Activated CD4-positive, alpha-beta T cell treated with anti-CD3 and anti-CD28 coated beads, Interleukin-10, Interleukin-2, amounts not matched to agents 100 ng/mL and 50 ng/mL, durations not matched to agents 16 hours and 8 hours (primary cell): ENCODE results near the gene CYP1A2.
"Not testable (repeated sequence)": the region's sequence is repeated elsewhere in the genome, so short reads cannot be mapped to it uniquely, and the experiment has no call there.

ENCODE experiments used
- DNase-seq: peaks from one replicate; pipeline ENCODE4 v3.0.0-alpha.2; 2020

The CYP1A2 gene

GRCh38 chr15:74748322-74748946 lies at the start of gene CYP1A2:
Gene CYP1A2 (plus strand): TSS chr15:74748845. CDS start chr15:74749739, 894 bp downstream.
- no peak for DNase-seq

GRCh38 chr15:74709011-74709410 lies 39.6 kb upstream of the CYP1A2 start:
- no peak for DNase-seq

GRCh38 chr15:74709892-74710291 lies 38.8 kb upstream of the CYP1A2 start:
- DNase-seq, result no peak

DNA sequence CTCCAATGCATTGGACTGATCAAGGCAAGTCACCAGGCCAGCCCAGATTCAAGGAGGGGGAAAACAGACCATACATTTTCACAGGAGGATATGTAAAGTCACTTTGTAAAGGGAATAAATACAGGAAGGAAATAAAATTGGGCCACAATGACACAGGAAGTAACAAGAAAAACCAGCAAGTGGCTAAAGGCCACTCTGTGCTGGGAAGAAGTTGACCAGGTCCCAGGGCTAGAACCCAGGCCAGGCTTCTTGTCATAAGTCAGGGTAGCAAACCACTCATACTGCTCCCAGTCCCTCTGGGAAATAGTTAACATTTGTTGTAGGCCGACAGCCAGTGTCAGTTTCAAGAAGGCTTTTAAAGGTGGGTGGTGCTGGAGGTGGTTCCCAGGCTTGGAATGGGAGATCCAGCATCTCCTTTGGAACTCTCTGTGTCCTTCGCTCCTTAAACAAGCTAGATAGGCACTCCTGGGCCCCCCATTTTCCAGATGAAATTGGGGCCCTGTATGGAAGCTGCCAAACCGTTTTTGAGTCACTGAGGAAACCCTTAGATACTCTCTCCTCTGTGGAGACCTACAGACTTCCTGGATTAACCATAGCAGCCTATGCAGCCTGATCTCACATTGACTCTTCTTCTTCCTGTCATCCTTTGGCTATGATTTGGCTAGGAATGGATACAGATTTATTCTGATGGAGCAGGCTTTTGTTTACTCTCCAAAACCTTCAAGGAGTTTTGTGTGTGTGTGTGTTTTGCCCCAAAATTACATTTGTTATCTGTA lies 38.1 kb upstream of the CYP1A2 start:
- DNase-seq, result no peak

- no peak for DNase-seq
Measured at GRCh38 chr15:74712311-74712710, 36.3 kb upstream of the CYP1A2 start.

DNA sequence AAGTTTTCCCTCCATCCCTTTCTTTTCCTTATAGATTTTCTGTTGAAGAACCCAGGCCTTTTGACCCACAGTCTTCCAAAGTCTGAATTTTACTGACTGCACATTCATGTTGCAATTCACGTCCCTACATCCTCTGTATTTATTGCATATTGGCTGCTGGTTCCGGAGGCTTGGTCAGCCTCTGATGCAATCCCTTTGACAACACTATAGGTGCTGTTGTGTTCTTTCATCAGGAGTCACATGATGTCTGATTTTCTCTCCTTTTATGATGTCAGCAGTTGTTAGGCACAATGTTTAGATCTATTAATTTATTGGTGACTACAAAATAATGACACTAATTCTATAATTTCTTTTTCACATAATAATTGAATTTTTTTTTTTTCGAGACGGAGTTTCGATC lies 32.0 kb upstream of the CYP1A2 start:
- no peak for DNase-seq

- DNase-seq, result no peak
Measured at GRCh38 chr15:74722591-74722990, 26.1 kb upstream of the CYP1A2 start.

GRCh38 chr15:74723187-74723586 lies 25.5 kb upstream of the CYP1A2 start:
- no peak for DNase-seq

DNA sequence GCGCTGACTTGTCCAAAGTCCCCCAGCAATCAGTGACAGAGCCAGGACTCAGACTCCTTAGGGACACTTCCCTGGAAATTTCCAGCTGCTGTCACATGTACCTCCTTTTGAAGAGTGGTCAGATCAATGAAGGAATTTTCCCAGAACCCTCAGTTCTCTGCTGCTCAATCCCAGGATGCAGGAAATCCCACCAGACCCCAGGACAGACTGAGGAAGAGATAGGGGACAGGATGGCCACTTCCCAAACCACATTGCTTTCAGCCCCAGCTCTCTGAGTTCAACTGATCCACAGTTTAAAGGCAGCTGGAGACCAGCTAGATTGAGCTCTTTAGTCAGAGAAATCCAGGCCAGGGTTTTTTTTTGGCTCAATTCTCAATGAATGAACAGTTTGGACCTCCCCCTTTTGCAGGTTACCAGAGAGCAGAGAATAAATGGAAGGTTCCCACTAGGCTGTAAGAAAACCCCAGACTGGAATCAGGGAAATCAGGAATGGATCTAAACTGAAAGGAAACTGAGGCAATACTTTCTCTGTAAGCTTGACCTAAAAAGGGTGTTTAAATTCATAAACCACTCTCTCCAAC lies 24.8 kb upstream of the CYP1A2 start:
- DNase-seq, result peak; percentile 27

DNA sequence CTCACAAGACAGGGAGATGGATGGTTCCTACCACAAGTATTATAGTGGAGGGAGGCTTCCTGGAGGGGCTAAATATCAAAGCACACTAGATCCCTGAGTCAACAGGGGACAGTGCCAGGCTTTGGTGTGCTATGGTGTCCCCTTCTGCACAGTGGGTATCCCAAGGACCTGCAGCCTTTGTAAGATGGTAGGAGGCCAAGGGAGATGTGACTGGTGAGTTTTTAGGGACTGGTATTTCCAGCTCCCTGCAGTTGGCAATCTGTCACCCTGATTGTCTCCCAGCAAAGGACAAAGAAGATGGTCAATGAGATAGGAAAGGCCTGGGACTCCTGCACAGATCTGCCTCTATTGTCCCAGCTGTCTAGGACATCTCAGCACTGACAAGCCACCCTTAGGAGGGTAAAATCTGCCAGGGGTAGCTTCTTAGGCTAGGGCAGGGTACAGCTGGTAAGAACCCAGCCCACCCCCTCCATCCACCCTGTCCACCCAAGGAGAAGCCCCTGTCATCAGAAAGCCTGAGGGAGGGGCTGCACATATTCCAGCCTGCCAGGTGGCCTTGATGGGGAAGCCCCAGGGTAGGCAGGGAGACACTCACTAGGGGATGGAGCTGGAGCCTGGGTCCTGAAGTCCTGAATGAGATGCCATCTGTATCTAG lies 23.9 kb upstream of the CYP1A2 start:
- DNase-seq, result no peak

DNA sequence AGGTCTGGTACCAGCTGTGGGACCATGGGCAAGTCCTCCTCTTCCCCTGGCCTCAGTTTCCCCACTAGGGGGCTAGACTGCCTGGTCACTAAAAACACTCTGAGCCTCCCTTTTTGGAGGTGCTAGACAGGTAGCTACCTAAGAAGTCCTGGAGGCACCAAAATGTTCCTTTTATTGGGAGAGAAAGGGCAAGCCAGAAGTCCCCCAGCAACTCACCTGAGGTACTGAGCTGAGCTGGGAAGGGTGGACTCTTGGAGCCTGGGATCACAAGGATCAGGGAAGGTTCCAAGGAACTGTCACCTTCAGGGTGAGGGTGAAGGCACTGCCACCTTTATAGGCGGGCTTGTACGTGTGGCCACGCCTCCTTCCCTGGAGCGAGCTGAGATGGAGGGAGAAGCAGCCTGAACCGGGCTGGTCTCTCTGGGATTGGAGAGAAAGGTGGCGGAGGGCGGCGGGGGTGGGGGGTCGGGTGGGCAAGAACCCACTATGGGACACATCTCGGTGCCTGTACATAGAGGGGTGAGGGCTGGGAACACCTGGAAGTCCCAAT lies 23.3 kb upstream of the CYP1A2 start, which contains the start of gene CYP1A1:
Gene CYP1A1 (minus strand): TSS at position 304 of the 550 bp plus-strand sequence. CDS start 2,431 bp downstream, outside the sequence.
- peak; percentile 31 for DNase-seq

DNA sequence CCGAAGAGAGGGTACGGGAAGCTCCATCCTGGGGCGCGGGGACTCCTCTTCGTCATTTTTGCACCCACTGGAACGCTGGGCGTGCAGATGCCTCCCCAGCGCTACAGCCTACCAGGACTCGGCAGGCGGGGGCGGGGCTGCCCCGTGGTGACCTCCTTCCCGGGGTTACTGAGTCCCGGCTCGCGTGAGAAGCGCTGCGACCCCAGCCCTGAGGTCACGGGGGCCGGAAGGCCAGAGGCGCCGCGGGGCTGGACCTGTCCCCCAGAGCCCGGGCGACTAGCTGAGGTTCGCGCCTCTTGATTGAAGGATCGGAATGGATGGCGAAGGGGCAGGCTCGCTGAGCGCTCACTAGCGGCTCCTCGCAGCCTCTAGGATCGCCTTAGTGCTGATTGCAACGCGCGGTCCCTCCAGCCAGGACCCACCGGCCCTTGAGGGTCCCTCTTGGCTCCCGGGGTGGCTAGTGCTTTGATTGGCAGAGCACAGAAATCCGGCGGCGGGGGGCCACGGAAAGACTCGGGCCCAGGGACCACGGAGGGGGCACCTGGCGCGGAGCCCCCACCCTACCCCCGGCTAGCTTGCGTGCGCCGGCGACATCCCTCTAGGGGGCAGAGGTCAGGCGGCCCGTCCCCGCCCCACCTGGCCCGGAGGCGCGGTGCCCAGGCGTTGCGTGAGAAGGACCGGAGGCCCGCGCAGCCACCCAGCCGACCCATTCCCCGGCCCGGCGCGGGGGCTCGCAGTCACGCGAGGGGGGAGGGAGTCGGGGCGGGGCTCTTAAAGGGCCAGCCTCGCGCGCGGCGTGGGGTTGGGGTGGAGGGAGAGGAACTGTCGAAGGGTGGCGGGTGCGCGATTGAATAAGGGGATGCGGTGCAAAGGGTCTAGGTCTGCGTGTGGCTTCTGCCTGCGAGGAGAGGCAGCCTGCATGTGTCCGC lies 22.5 kb upstream of the CYP1A2 start:
- DNase-seq, result peak; percentile 55

DNA sequence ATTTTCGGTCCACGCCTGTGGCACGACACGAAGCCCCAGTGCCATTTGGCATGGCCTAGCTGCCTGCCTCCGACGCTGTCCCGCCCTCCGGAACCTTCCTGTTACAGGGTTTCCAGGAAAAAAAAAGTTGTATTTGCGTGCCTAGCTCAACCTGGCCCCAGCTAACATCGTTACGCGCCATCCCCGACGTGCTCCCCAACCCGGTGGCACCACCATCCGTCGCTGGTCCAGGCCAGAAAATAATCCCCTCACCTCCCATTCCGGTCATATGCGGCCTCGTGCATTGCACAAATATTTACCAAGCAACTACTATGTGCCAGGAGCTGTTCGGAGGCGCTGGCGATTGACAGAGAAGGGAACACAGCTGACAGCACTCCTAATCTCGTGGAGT lies 21.9 kb upstream of the CYP1A2 start:
- peak; percentile 11 for DNase-seq

GRCh38 chr15:74727727-74728126 lies 20.9 kb upstream of the CYP1A2 start:
- DNase-seq, result no peak

- DNase-seq, result not testable (repeated sequence)
Measured at GRCh38 chr15:74728699-74729098, 19.9 kb upstream of the CYP1A2 start.

DNA sequence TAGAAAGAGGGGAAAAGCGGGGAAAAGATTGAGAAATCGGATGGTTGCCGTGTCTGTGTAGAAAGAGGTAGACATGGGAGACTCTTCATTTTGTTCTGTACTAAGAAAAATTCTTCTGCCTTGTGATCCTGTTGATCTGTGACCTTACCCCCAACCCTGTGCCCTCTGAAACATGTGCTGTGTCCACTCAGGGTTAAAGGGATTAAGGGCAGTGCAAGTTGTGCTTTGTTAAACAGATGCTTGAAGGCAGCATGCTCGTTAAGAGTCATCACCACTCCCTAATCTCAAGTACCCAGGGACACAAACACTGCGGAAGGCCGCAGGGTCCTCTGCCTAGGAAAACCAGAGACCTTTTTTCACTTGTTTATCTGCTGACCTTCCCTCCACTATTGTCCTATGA lies 19.3 kb upstream of the CYP1A2 start:
- not testable (repeated sequence) for DNase-seq

DNA sequence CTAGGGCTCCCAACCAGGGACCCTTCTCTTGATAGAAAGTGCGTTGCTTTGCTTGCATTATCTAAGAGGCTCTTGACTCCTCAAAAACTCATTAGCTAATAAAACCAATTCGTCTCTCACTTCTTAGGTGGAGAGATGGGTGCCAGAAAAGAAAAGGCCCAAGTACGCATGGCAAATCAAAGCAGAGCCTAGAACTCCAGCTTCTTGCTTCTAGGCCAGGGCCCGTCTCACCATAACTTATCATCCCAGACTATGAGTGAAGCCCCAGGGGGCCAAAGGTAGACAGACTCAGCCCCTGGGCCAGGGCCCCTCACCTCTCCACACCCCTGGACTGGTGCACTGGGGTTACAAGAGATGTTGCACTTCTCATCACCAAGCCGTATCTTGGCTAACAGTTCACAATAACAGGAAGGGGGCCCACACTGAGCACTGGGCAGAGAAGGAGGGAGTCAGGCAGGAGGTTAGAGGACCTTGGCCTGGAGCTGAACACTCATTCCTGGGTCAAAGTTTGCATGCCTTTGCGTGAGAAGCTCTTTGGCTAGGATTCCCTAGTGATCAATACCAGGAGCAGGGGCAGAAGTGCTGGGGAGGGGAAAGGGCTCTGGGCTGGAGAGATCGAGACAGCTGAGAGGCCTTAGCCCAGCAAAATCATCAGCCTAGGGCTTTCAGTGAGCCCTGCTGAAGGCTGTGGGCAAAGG lies 17.9 kb upstream of the CYP1A2 start:
- DNase-seq, result no peak

DNA sequence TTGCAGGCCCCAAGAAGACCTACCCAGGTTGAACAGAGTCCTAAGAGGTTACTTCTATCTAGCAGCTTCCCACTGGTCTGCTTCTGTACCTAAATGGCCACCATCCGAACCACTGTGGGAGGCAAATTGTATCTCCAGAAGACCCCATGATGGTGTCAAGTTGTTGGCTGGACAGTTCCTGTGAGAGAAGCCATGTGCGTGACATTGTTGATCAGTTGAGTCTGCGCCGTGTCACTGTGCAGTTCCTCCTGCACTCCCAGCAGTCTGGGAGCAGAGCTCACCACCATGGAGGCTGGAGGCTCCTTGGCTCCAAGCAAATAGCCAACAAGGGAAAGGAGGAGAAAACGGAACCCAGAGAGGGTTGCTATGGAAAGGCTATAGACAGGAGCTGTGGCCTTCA lies 15.8 kb upstream of the CYP1A2 start:
- DNase-seq, result no peak

GRCh38 chr15:74733269-74733668 lies 15.4 kb upstream of the CYP1A2 start:
- no peak for DNase-seq

DNA sequence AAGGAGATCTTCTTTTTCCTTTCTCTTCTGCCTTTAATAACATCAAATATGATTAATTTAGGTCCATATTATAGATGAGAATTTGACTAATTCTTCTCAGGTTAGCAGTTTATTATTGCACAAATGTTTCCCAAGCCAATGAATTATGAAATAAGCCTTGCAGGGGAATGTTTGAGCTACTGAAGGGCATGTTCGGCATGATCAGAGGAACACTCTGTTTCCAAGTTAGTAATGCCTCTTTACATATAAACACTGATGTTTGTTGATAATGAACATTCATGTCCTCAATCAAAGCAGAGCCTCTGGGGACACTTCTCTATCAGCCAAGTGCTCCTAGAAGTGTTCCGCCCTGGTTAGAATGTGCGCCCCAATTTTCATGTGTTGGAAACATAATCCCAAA lies 13.3 kb upstream of the CYP1A2 start:
- DNase-seq, result no peak

DNA sequence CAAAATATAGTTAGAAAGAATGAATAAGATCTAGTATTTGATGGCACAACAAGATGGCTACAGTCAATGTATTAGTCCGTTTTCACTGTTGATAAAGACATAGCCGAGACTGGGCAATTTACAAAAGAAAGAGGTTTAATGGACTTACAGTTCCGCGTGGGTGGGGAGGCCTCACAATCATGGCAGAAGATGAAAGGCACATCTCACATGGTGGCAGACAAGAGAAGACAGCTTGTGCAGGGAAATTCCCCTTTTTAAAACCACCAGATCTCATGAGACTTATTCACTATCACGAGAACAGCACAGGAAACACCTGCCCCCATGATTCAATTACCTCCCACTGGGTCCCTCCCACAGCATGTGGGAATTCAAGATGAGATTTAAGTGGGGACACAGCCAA lies 10.4 kb upstream of the CYP1A2 start:
- not testable (repeated sequence) for DNase-seq
